GM12874 (cell line): ENCODE measurements around the gene CDH15.

Experiments
- TF ChIP-seq, protein P1 (sequence below): IDR thresholded peaks from 2 replicates; pipeline ENCODE4 v1.5.1; 2011; ENCODE audit warnings: low read depth, mild to moderate bottlenecking, control low read depth, low read length, moderate library complexity; ENCODE audit not compliant: insufficient read depth

CDH15 gene

DNA sequence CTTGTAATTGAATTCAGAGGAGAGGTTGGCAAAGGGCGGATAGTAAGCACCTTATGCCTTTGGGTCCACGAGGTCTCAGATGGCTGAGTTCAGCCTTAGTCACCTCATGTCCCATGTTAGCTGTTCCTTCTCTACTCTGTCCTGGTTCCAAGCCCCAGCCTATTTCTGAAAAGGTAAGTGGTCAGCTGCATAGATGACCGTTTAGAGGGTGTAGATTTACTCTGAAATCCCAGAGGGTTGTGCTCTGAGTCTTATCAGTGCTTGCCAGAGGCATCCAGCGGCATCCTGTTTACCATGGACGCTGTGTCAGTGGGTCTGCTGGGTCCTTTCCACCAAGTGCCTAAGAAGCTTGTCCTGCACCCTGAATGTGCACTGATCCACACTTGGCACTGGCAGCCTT, 47.8 kb downstream of the CDH15 start:
- TF ChIP-seq, protein P1, sequence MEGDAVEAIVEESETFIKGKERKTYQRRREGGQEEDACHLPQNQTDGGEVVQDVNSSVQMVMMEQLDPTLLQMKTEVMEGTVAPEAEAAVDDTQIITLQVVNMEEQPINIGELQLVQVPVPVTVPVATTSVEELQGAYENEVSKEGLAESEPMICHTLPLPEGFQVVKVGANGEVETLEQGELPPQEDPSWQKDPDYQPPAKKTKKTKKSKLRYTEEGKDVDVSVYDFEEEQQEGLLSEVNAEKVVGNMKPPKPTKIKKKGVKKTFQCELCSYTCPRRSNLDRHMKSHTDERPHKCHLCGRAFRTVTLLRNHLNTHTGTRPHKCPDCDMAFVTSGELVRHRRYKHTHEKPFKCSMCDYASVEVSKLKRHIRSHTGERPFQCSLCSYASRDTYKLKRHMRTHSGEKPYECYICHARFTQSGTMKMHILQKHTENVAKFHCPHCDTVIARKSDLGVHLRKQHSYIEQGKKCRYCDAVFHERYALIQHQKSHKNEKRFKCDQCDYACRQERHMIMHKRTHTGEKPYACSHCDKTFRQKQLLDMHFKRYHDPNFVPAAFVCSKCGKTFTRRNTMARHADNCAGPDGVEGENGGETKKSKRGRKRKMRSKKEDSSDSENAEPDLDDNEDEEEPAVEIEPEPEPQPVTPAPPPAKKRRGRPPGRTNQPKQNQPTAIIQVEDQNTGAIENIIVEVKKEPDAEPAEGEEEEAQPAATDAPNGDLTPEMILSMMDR = no peak

DNA sequence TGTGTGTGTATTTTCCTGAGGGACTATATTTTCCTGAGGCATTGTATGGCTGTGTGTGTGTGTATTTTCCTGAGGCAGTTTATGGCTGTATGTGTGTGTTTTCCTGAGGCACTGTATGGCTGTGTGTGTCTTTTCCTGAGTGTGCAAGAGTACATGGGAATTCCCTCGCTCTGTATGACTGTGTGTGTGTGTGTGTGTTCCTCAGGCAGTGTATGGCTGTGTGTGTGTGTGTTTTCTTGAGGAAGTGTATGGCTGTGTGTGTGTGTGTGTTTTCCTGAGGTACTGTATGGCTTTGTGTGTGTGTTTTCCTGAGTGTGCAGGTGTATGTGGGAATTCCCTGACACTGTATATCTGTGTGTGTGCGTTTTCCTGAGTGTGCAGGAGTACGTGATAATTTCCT, 50.1 kb downstream of the CDH15 start:
- TF ChIP-seq, protein P1 = no peak

DNA sequence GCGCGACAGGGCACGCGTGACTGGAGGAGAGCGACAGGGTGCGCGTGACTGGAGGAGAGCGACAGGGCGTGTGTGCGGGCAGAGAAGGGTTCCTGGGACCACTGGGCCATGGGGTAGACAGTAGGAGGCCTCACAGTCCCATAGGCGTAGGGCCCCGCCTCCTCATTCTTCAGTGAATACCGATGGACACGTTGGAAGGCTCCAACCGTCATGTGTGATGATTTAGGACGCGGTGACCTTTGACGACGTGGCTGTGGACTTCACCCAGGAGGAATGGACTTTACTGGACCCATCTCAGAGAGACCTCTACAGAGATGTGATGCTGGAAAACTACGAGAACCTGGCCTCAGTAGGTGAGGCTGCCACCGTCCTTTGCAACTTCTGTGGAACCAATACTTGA, 51.4 kb downstream of the CDH15 start:
- TF ChIP-seq, protein P1 = no peak

DNA sequence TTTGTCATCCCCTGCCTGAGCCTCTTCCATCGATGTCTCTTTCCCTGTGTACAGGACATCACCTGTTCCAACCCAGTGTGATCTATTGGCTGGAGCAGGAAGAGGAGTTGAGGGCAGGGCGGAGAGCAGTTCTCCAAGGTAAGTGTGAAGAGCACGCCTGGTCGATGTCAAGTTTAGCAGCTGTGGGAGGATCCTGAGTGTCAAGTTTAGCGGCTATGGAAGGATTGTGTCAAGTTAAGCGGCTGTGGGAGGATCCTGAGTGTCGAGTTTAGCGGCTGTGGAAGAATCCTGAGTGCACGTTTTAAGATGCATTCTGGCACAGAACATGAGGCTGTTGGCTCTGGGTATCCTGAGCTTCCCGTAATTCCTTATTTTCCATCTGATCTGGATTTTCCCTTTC, 53.1 kb downstream of the CDH15 start:
- TF ChIP-seq, protein P1 = no peak

DNA sequence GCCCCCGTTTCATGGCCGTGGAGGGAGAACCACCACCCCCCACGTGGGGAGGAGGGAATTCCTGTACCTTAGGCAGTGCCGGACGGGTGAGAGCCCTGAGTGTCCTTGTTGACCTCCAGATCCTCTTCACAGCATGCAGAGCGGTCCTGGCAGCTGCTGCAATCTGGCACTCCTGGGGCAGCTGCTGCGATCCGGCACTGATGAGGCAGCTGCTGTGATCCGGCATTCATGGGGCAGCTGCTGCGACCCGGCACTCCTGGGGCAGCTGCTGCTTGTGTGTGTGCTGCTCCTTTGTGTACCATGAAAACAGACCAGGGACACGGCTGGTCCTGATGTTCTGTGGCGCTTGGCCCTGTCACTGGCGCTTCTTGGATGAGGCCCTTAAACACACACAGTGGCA, 58.7 kb downstream of the CDH15 start:
- TF ChIP-seq, protein P1 = no peak

DNA sequence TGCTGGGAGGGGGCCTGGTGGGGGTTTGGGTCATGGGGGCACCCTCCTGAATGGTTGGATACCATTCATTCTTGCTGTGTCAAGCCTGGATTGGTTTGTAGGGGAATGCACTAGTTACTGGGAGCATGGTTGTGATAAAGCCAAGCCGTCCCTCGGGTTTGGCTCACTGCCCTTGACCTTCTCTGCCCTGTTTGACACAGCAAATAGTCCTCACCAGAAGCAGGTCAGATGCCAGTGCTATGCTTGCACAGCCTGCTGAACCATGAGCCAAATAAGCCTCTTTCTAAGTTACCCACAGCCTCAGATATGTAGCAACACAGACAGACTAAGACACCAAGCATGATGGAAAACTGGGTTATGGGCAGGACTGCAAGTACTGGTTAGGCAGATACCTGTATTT, 60.6 kb downstream of the CDH15 start:
- TF ChIP-seq, protein P1 = no peak

DNA sequence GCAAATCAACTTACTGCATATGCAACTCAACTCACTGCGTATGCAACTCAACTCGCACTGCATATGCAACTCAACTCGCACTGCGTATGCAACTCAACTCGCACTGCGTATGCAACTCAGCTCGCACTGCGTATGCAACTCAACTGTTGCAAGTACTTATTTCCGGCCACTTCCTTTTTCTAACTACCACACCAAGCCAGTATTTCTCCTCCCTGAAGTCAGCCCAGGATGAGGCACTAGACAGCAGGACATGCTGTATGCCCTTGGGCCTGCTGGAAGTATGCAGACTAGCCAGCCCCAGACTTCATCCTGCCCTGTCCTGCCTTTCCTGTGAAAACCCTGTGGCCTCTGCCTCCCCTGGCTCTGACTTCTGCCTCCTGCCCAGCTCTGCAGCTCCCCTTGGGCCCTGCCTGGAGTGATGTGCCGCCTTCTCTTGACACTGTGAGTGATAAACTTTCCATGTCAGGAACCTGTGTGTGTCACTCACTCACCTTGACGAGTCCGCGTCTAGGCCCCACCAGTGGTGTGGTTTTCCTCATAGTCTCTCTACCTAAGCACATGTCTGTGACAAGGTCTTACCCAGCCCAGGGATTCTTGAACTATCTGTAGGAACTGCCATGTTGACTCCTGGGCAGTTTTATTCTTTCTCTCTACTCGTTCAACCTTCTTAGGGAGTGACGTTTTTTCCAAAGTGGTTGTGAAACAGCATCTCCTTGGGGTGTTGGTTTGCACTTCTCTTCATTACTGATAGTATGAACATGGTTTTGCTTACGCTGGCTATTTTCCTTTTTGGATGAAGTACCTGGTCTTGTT, 62.3 kb downstream of the CDH15 start:
- TF ChIP-seq, protein P1 = no peak
